Activated CD8-positive, alpha-beta T cell treated with anti-CD3 and anti-CD28 coated beads for 36 hours (primary cell): ENCODE results near the gene PCDHGA2. TPM values are rescaled to one million over a fixed set of nuclear protein-coding genes. Genes with fewer than 3 reads are reported as not detected.
"Not testable (repeated sequence)": the region's sequence is repeated elsewhere in the genome, so short reads cannot be mapped to it uniquely, and the experiment has no call there.

Experiments used
- ATAC-seq: fragments of 200-7000 bp; cut with Tn5 transposase; one replicate; pipeline ENCODE4 v1.10.0; 2021; ENCODE audit warnings: mild to moderate bottlenecking, moderate library complexity
- CTCF ChIA-PET: fragments of 350-600 bp; sonication (Branson Sonifier 250); formaldehyde crosslinking; loops from one replicate; lab custom pipeline; 2021; ENCODE audit warnings: antibody characterized with exemption; lab: Charles Lee
- POLR2A ChIA-PET: fragments of 350-600 bp; sonication (Branson Sonifier 250); formaldehyde crosslinking; loops from one replicate; lab custom pipeline; 2021; ENCODE audit warnings: antibody characterized with exemption; lab: Charles Lee
- DNase-seq: peaks from one replicate; pipeline ENCODE4 v3.0.0-alpha.2; 2020
- H3K27ac Mint-ChIP-seq: one replicate; pipeline ENCODE4 v1.8.0; 2021; ENCODE audit warnings: mild to moderate bottlenecking, mixed read lengths
- H3K27me3 Mint-ChIP-seq: one replicate; pipeline ENCODE4 v1.8.0; 2021; ENCODE audit warnings: mixed read lengths
- H3K36me3 Mint-ChIP-seq: one replicate; pipeline ENCODE4 v1.8.0; 2021; ENCODE audit warnings: low read depth, mixed read lengths
- H3K4me1 Mint-ChIP-seq: one replicate; pipeline ENCODE4 v1.8.0; 2021; ENCODE audit warnings: low read depth, mixed read lengths
- H3K4me3 Mint-ChIP-seq: one replicate; pipeline ENCODE4 v1.8.0; 2021; ENCODE audit warnings: mild to moderate bottlenecking, moderate library complexity, mixed read lengths
- H3K9me3 Mint-ChIP-seq: one replicate; pipeline ENCODE4 v1.8.0; 2021; ENCODE audit warnings: mixed read lengths
- intact Hi-C: fragments of 100-400 bp; cut with micrococcal nuclease; formaldehyde crosslinking; loops from one replicate; pipeline ENCODE4 v1.10.0; 2022
- total RNA-seq, 2 experiments: library from RNA; stranded (reverse); gene quantifications; one replicate each; pipeline ENCODE4 v1.2.3, GENCODE V29; 2021
- TF ChIP-seq, protein P1 (sequence below): fragments of 200-600 bp; IDR thresholded peaks from one replicate; pipeline ENCODE4 v1.8.0; 2022; ENCODE audit warnings: antibody characterized with exemption, mild to moderate bottlenecking

Gene PCDHGA2
- total RNA-seq, 2 experiments from 2014 or later, result not detected

GRCh38 chr5:141342773-141343172 is 4.2 kb downstream of the PCDHGA2 start:
- Mint-ChIP-seq H3K27me3 (peaks cover 47% of the 10 kb centered on the region), H3K27ac (no peak overlapping the region), H3K9me3 (peaks cover 48% of the 10 kb centered on the region), H3K4me3 (no peak overlapping the region), H3K4me1 (no peaks in the 10 kb centered on the region), H3K36me3 (peaks cover 24% of the 10 kb centered on the region)
- ATAC-seq (no peak), DNase-seq (no peak)
- ChIA-PET CTCF (interaction anchor here (0.8 to 3.0 kb wide), 8 partner anchors 12 to 221 kb away, joined by 3 to 10 read pairs (median 4); partner anchors contain the start of genes PCDHGA1, PCDHGA6, PCDHGB2 and TAF7), POLR2A (no interaction called here)
- TF ChIP-seq, protein P1, sequence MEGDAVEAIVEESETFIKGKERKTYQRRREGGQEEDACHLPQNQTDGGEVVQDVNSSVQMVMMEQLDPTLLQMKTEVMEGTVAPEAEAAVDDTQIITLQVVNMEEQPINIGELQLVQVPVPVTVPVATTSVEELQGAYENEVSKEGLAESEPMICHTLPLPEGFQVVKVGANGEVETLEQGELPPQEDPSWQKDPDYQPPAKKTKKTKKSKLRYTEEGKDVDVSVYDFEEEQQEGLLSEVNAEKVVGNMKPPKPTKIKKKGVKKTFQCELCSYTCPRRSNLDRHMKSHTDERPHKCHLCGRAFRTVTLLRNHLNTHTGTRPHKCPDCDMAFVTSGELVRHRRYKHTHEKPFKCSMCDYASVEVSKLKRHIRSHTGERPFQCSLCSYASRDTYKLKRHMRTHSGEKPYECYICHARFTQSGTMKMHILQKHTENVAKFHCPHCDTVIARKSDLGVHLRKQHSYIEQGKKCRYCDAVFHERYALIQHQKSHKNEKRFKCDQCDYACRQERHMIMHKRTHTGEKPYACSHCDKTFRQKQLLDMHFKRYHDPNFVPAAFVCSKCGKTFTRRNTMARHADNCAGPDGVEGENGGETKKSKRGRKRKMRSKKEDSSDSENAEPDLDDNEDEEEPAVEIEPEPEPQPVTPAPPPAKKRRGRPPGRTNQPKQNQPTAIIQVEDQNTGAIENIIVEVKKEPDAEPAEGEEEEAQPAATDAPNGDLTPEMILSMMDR, result no peak
- intact Hi-C loops, result no loop called here

GRCh38 chr5:141343242-141343952 is 4.8 kb downstream of the PCDHGA2 start, which contains the start of gene PCDHGA3:
Gene PCDHGA3 (plus strand): TSS chr5:141343829. CDS start chr5:141344034, 205 bp downstream.
- intact Hi-C loops, result no loop called here
- Mint-ChIP-seq H3K27ac (no peak within 1 kb of the TSS), H3K27me3 (peaks cover 41% of the 10 kb centered on the region), H3K4me3 (no peak within 1 kb of the TSS), H3K9me3 (peaks cover 42% of the 10 kb centered on the region), H3K4me1 (no peaks in the 10 kb centered on the region), H3K36me3 (peaks cover 18% of the 10 kb centered on the region)
- peak; percentile 45 for DNase-seq
- peak; percentile 47 for ATAC-seq
- POLR2A ChIA-PET, result no interaction called here
- CTCF ChIA-PET, result interaction anchor here (0.8 to 3.0 kb wide), 24 partner anchors 8 to 221 kb away, joined by 3 to 10 read pairs (median 4); partner anchors contain the start of genes PCDHB9, PCDHGA1, PCDHGA11 and PCDHGA4
- TF ChIP-seq, protein P1, result peak; percentile 43

GRCh38 chr5:141343953-141344463 is 5.4 kb downstream of the PCDHGA2 start:
- intact Hi-C loops, result no loop called here
- H3K4me3 Mint-ChIP-seq, result no peak overlapping the region
- CTCF ChIA-PET, result interaction anchor here (0.9 to 3.0 kb wide), 21 partner anchors 8 to 220 kb away, joined by 3 to 10 read pairs (median 4); partner anchors contain the start of genes PCDHB9, PCDHGA11, PCDHGA4 and PCDHGB2
- no peak for DNase-seq
- H3K9me3 Mint-ChIP-seq, result peaks cover 36% of the 10 kb centered on the region
- POLR2A ChIA-PET, result no interaction called here
- ATAC-seq, result no peak
- no peak overlapping the region for H3K27ac Mint-ChIP-seq
- peaks cover 15% of the 10 kb centered on the region for H3K36me3 Mint-ChIP-seq
- TF ChIP-seq, protein P1, result no peak
- H3K27me3 Mint-ChIP-seq, result peaks cover 43% of the 10 kb centered on the region
- H3K4me1 Mint-ChIP-seq, result no peaks in the 10 kb centered on the region

- TF ChIP-seq, protein P1, result no peak
- H3K36me3 Mint-ChIP-seq, result peaks cover 11% of the 10 kb centered on the region
- CTCF ChIA-PET, result interaction anchor here (1.5 kb wide), 2 partner anchors 10 to 136 kb away, joined by 3 read pairs; no protein-coding TSS in a partner anchor
- H3K27ac Mint-ChIP-seq, result no peak overlapping the region
- no peaks in the 10 kb centered on the region for H3K4me1 Mint-ChIP-seq
- DNase-seq (no peak), ATAC-seq (no peak)
- peaks cover 32% of the 10 kb centered on the region for H3K9me3 Mint-ChIP-seq
- intact Hi-C loops, result no loop called here
- POLR2A ChIA-PET, result no interaction called here
- H3K27me3 Mint-ChIP-seq, result peaks cover 47% of the 10 kb centered on the region
- no peak overlapping the region for H3K4me3 Mint-ChIP-seq
Observed at GRCh38 chr5:141345327-141345726, 6.8 kb downstream of the PCDHGA2 start.

- Mint-ChIP-seq H3K36me3 (peaks cover 14% of the 10 kb centered on the region), H3K9me3 (peaks cover 32% of the 10 kb centered on the region), H3K27me3 (peaks cover 52% of the 10 kb centered on the region)
- DNase-seq, H3K4me1 Mint-ChIP-seq, ATAC-seq, H3K27ac Mint-ChIP-seq, intact Hi-C loops, H3K4me3 Mint-ChIP-seq: not testable (repeated sequence)
- ChIA-PET CTCF (interaction anchor here (1.5 kb wide), 1 partner anchor 9 kb away, joined by 3 read pairs; no protein-coding TSS in a partner anchor), POLR2A (interaction anchor here (1.1 kb wide), 1 partner anchor 103 kb away, joined by 3 read pairs; no protein-coding TSS in a partner anchor)
Observed at GRCh38 chr5:141346017-141346416, 7.5 kb downstream of the PCDHGA2 start.
